Left cardiac atrium (tissue), 4 donors: ENCODE data around the gene PARP6. TPM values are rescaled to one million over a fixed set of nuclear protein-coding genes. Genes with fewer than 3 reads are reported as not detected.
A peak's percentile ranks its signal among the peaks of the same experiment; 100 is the strongest.
"Not testable (repeated sequence)": the region's sequence is repeated elsewhere in the genome, so short reads cannot be mapped to it uniquely, and the experiment has no call there.

ENCODE experiments used
- ATAC-seq, 2 donors: fragments of 200-7000 bp; cut with Tn5 transposase; one replicate each; pipeline ENCODE4 v1.9.1; 2020; ENCODE audit warnings: mild to moderate bottlenecking in 2 of 2, moderate library complexity in 2 of 2
- DNase-seq: peaks from one replicate; pipeline ENCODE4 v3.0.0-alpha.2; 2020
- intact Hi-C, 2 donors: fragments of 100-400 bp; cut with DNase I; formaldehyde crosslinking; loops; one replicate each; pipeline versions ENCODE4 v1.14.1 to v1.15.1; 2022 to 2023
- total RNA-seq, 2 donors: library from RNA; stranded (reverse); fragmentation: NEBNext Ultra II Directional; extraction: Animal tissue kit (Norgen Biotek cat#: 25700); gene quantifications; one replicate each; pipeline ENCODE4 v1.2.1, GENCODE V29; 2021
- donor health status: DM: no; HTN: yes; CAD: no.
- donor health status: DM: no; HTN: yes; CAD: no; lungs with severe emphysema.
- donor health status: DM: yes; HTN: yes; CAD: no.
- donor health status: Dilated cardiomyopathy.

PARP6 gene
- total RNA-seq, 2 donors from 2014 or later, result 30.4 to 36.0 TPM

- no peak for ATAC-seq
- DNase-seq, result no peak
- intact Hi-C loops, result no loop called here
These were observed 13.0 kb upstream of the PARP6 start for GRCh38 chr15:72285402-72285801.

DNA sequence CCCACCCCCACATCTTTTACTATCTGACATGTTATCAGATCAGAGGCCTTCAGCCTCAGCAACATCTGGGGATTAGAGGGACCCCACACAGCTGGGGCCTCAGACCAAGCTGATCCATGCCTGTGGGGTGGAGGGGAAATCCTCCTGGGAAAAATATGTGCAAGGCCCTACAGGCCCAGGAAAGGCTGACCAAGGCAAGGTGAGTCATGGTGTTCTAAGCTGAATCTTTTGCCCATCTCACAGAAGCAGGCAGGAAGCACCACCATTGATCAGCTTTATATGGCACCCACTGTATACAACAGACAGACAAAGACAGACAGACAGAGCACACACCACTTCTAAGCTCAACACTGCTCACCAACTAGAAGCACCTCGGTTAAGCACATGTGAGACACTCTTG is 12.4 kb upstream of the PARP6 start:
- intact Hi-C loops, result no loop called here
- DNase-seq (no peak), ATAC-seq (no peak)

- no peak for DNase-seq
- intact Hi-C loops, result no loop called here
- no peak for ATAC-seq
These were observed 9.4 kb upstream of the PARP6 start for GRCh38 chr15:72281713-72282112.

- no peak for DNase-seq
- ATAC-seq, result peak in 1 of 2 donors; percentile 27
- intact Hi-C loops, result no loop called here
These were observed 8.4 kb upstream of the PARP6 start for GRCh38 chr15:72280751-72281150.

DNA sequence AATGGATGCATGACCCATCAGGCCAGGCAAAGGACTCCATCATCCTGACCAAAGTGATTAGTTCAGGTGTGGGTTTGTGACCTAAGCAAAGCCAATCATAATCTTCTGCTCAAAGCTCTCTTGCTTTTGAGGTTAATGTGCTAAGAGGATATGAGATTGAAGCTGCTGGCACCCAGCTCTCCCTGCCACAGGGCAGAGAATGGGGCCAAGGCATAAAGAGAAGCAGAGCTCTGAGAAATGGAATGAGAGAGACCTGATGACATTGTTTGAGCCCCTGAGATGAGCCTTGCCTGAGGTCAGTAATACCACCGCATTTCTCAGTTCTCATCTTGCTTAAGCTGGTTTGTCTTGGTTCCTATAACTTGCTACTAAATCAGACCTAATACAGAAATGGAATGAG is 6.4 kb upstream of the PARP6 start:
- intact Hi-C loops, result no loop called here
- DNase-seq, result no peak
- no peak for ATAC-seq

DNA sequence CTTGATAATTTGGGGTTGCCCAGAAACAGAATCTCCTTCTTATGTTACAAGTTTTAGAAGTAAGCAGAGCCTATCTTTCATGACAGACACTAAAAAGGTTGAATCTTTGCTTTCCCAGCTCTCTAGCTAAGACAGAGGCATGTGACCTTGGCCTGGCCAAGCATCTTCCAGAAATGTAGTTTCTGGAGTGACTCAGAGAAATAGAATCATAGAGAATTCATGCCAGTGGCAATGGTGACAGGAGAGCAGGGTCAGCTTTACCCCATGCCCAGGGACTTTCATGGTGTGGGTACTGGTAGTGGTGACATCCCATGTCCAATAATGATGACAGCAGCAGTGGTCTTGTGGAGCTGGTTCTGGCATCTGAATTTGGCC is 4.0 kb upstream of the PARP6 start:
- no peak for ATAC-seq
- intact Hi-C loops, result no loop called here
- DNase-seq, result no peak

DNA sequence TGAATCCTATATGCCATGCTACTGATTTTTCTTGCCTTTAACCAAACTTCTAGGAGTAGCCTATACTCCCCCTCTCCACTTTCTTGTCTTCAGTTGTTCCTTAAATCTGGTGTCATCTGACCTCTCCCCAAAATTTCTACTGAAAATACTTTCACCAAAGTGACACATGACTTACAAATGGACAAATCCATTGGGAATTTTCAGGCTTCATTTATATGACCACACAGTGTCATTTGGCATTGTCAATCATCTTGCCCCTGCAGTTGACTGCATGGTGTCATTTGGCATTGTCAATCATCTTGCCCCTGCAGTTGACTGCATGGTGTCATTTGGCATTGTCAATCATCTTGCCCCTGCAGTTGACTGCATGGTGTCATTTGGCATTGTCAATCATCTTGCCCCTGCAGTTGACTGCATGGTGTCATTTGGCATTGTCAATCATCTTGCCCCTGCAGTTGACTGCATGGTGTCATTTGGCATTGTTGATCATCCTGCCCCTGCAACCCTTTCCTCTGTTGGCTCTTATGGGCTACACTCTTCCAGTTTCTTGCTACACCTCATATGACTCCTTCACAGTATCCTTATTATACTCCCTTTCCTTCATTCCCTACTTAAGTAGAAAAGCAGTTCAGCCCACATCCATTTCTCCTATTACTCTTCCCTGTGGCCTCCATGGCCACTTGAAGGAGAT is 3.4 kb upstream of the PARP6 start:
- ATAC-seq, DNase-seq, intact Hi-C loops: not testable (repeated sequence)

- intact Hi-C loops, result loop anchor here in 1 of 2 donors (5.0 kb wide), 2 partner anchors 41 to 71 kb away; partner anchors contain the start of gene PKM
- ATAC-seq, result no peak
These were observed 621 bp upstream of the PARP6 start for GRCh38 chr15:72272997-72273352.

GRCh38 chr15:72271895-72272212 is 500 bp downstream of the PARP6 start:
- ATAC-seq (peak; percentile 1 to 4), DNase-seq (no peak)
- intact Hi-C loops, result loop anchor here in 1 of 2 donors (5.0 kb wide), 2 partner anchors 40 to 70 kb away; partner anchors contain the start of gene PKM

More at GRCh38 chr15:72272997-72273352, 621 bp upstream of the PARP6 start:
- no peak for DNase-seq

GRCh38 chr15:72271221-72271620 is 1.1 kb downstream of the PARP6 start:
- intact Hi-C loops, result loop anchor here in 1 of 2 donors (5.0 kb wide), 2 partner anchors 39 to 69 kb away; partner anchors contain the start of gene PKM
- ATAC-seq (no peak), DNase-seq (no peak)

DNA sequence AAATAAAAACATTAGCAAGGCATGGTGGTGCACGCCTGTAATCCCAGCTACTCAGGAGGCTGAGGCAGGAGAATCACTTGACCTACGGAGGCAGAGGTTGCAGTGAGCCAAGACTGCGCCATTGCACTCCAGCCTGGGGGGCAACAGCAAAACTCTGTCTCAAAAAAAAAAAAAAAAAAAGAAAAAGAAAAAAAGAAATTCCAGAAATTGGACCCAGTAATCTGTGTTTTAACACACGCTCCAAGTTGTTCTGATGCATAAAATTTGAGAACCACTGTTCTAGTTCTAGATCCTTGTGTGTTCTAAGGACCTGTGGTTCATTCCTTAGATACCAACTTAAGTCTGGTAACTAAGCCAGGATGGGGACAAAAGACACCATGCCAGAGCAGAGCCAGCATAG is 2.6 kb downstream of the PARP6 start:
- ATAC-seq (no peak), DNase-seq (no peak)
- intact Hi-C loops, result loop anchor here in 1 of 2 donors (5.0 kb wide), 2 partner anchors 37 to 67 kb away; partner anchors contain the start of gene PKM

- no peak for ATAC-seq
- intact Hi-C loops, result no loop called here
- no peak for DNase-seq
These were observed 7.3 kb downstream of the PARP6 start for GRCh38 chr15:72265031-72265430.

DNA sequence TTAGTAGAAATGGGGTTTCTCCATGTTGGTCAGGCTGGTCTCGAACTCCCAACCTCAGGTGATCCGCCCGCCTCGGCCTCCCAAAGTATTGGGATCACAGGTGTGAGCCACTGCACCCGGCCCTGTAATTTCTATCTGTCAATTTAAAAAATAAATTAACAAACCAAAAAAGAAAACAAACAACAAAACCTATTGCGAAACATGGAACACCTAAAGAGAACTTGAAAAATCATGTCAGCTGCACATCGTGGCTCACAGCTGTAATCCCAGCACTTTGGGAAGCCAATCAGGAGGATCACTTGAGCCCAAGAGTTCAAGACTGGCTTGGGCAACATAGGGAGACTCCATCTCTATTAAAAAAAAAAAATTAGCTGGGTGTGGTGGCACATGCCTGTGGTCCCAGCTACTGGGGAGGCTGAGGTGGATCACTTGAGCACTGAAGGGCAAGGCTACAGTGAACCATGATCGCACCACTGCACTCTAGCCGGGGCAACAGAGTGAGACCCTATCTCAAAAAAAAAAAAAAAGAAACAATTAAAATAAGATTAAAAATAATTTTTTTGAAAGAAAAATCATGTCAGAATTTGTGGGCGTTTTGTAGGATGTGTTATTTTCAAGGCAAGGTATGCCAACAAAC is 19.6 kb downstream of the PARP6 start:
- intact Hi-C loops, result no loop called here
- ATAC-seq (no peak), DNase-seq (no peak)

GRCh38 chr15:72249142-72249810 is 23.1 kb downstream of the PARP6 start:
- intact Hi-C loops, result no loop called here
- DNase-seq (no peak), ATAC-seq (peak in 1 of 2 donors; percentile 31)

DNA sequence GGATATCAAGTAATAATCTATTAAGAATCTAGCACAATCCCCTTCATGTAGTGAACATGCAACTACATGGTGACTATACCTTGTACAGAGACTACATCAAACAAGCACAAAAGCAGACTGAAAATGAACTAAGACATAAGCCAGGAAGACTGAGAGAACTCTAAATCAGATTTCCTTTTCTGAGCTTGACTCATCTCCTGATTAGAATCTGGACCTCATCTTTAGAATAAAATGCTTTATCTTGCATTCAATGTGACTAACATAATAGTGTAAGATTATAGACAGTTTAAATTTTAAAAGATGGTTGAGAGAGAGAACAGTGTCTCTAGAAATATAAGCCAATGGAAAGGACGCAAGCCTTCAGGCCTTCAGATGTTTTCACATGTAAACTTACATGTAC is 23.8 kb downstream of the PARP6 start:
- intact Hi-C loops, result no loop called here
- no peak for DNase-seq
- ATAC-seq, result no peak

- ATAC-seq (no peak), DNase-seq (no peak)
- intact Hi-C loops, result no loop called here
These were observed 29.5 kb downstream of the PARP6 start for GRCh38 chr15:72242775-72243370.

GRCh38 chr15:72239652-72240051 is 32.7 kb downstream of the PARP6 start:
- intact Hi-C loops, result no loop called here
- DNase-seq, result no peak
- ATAC-seq, result no peak

- intact Hi-C loops, result no loop called here
- ATAC-seq (no peak), DNase-seq (no peak)
These were observed 33.8 kb downstream of the PARP6 start for GRCh38 chr15:72238586-72238985.

- ATAC-seq (peak in 1 of 2 donors; percentile 20), DNase-seq (no peak)
- intact Hi-C loops, result no loop called here
These were observed 34.5 kb downstream of the PARP6 start for GRCh38 chr15:72237853-72238224.
